22Rv1 (cell line): Measurements from ENCODE around the gene CCDC15.
"Not testable (repeated sequence)": the region's sequence is repeated elsewhere in the genome, so short reads cannot be mapped to it uniquely, and the experiment has no call there.

Experiments used
- H3K27ac ChIP-seq: fragments of 450-650 bp; 2 replicates; pipeline ENCODE4 v1.5.1; 2017
- ZFX ChIP-seq: fragments of 450-650 bp; IDR thresholded peaks from 2 replicates; pipeline ENCODE4 v1.6.1; 2017; ENCODE audit warnings: antibody characterized with exemption, borderline replicate concordance
- TF ChIP-seq, protein P1 (sequence below): fragments of 450-650 bp; IDR thresholded peaks from 2 replicates; pipeline ENCODE4 v1.5.1; 2017; ENCODE audit warnings: mild to moderate bottlenecking

The CCDC15 gene

DNA sequence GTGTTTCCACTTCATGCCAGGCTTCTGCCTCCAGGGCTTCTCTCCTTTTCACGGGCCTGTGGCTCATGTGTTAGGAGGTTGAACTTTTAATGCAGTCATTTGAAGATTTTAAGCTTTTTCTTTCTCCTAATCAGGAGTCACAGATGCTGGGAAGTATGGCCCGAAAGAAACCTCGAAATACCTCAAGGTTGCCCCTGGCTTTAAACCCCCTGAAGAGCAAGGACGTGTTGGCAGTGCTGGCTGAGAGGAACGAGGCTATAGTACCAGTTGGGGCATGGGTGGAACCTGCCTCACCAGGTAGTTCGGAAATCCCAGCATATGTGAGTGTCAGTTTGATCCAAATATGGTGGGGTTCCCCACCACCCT is 571 bp downstream of the CCDC15 start:
- TF ChIP-seq, protein P1, sequence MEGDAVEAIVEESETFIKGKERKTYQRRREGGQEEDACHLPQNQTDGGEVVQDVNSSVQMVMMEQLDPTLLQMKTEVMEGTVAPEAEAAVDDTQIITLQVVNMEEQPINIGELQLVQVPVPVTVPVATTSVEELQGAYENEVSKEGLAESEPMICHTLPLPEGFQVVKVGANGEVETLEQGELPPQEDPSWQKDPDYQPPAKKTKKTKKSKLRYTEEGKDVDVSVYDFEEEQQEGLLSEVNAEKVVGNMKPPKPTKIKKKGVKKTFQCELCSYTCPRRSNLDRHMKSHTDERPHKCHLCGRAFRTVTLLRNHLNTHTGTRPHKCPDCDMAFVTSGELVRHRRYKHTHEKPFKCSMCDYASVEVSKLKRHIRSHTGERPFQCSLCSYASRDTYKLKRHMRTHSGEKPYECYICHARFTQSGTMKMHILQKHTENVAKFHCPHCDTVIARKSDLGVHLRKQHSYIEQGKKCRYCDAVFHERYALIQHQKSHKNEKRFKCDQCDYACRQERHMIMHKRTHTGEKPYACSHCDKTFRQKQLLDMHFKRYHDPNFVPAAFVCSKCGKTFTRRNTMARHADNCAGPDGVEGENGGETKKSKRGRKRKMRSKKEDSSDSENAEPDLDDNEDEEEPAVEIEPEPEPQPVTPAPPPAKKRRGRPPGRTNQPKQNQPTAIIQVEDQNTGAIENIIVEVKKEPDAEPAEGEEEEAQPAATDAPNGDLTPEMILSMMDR, result no peak
- no peak for TF ChIP-seq ZFX
- H3K27ac ChIP-seq, result peak overlapping the region; percentile 70

DNA sequence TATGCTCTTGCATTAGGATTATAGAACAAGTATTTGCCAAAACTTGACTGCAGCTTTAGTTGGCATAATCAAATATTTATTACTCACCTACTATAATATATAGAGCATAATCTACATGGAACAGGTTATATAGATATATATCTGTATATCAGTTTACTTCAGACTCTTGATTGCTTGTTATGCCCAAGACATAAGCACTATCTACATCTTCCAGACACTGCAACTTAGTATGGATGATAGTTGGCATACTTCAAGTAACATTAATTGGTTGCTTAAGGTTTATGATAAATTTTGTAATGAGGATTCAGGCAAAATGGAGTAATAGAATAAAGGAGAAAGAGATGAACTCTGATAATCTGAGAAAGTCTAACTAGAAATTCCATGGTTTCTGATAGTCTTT is 1.0 kb downstream of the CCDC15 start:
- no peak overlapping the region for H3K27ac ChIP-seq
- no peak for TF ChIP-seq ZFX
- TF ChIP-seq, protein P1, result no peak

DNA sequence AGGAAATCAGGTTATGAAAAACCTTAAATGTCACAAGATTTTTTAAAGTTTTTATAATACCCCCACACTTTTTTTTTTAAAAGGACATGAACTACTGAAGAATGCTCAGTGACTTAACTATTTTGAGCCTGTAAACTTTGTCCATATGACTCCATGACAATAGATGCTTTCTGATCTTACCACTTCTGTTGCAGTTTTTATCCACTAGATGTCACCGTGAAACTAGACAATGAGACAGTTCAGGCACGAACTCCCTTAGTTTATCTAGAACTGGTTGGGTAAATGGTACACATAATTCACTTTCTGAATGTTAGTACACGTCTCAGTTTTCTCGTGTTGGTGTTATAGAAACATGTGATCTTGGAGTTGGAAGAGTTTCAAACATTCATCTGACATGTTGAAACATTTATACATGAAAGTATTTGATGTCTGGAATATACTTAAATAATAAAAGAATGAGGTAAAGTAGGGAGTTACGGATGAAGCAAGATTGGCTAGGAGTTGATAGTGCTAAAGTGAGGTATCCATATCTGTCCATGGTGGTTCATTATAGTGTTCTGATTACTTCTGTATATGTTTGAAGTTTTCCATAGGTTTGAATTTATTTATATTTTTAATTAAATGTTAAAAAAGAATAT is 8.1 kb downstream of the CCDC15 start:
- TF ChIP-seq, protein P1, result peak; percentile 75
- TF ChIP-seq ZFX, result no peak
- H3K27ac ChIP-seq, result no peak overlapping the region

DNA sequence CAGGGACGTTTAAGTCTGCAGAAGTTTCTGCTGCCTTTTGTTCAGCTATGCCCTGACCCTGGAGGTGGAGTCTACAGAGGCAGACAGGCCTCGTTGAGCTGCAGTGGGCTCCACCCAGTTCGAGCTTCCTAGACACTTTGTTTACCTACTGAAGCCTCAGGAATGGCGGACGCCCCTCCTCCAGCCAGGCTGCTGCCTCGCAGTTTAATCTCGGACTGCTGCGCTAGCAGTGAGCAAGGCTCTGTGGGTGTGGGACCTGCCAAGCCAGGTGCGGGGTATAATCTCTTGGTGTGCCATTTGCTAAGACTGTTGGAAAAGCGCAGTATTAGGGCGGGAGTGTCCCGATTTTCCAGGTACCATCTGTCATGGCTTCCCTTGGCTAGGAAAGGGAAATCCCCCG is 14.2 kb downstream of the CCDC15 start:
- H3K27ac ChIP-seq, result not testable (repeated sequence)

DNA sequence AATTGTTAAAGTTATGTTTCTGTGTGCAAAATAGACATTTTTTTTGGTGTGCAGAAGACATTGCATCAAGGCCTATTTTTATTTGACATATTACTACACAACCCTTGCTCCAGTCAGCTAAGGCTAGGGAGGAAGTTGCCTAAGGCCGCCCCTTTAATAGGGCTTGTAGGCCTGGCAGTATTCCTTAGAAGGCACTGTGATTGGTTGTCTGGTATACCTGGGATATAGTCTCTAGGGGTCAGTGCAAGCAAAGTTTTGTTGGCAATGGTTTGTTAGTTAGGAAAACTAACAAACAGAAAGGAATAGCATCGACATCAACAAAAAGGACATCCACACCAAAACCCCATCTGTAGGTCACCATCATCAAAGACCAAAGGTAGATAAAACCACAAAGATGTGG is 16.9 kb downstream of the CCDC15 start:
- H3K27ac ChIP-seq, result no peak overlapping the region
- no peak for TF ChIP-seq ZFX
- TF ChIP-seq, protein P1, result peak; percentile 22; the same call in 1 of the 2 replicates

DNA sequence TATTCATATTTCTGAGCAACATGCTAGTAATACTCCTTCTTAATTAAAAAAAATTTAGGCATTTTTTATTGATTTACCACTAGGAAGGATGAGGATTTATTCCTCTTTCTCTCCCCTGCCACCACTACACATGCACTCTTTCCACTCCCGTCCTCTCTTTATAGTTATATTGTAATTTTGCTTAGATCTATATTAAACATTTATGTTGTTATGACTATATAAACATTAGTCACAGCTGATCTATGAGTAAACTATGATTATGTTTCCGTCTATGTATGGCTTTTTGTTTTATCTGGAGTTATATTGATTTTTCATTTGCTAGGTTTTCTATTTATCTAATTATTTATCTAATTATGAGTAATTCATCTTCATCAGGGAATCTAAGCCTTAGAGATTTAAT is 17.8 kb downstream of the CCDC15 start:
- no peak overlapping the region for H3K27ac ChIP-seq
- no peak for TF ChIP-seq ZFX
- TF ChIP-seq, protein P1, result no peak

DNA sequence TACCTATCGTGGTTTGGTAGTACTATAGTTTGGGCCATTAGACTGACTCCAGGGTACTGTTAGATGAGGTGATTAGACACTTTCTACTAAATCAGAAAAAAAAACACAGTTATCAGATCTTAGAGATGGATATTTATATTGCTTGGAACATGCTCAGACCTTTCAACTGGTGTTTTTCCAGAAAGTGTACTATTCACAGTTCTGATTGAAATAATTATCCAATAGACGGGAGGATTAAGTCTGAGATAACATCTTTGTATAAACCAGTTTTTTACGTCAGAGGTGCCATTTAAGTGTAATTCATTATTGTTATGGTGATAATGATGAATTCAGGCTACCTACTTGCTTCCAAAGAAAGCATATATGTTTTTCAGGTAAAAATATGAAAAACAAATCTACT is 22.5 kb downstream of the CCDC15 start:
- TF ChIP-seq ZFX, result no peak
- TF ChIP-seq, protein P1, result no peak
- no peak overlapping the region for H3K27ac ChIP-seq

DNA sequence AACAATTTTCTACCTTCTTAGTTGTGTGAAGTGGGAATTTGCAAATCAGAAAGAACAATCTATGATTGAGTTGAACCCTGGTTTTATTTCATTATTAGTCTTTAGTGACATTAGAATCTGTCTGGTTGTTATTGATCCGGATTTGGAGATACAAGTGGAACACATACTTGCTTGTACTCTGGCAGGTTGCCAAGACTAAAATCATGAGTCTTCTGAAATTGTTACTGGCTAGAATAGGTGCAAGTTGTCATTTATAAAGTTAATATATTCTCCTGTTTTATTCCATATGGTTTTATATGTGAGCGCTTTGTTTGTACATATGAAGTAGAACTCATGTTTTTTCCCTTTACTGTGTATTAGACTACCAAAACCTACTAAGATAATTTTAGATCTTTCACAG is 23.0 kb downstream of the CCDC15 start:
- H3K27ac ChIP-seq, result no peak overlapping the region
- TF ChIP-seq, protein P1, result no peak
- TF ChIP-seq ZFX, result no peak
